Ecto neural progenitor cell (in vitro differentiated cells): ENCODE data around the gene DPCD.
"Not testable (repeated sequence)": the region's sequence is repeated elsewhere in the genome, so short reads cannot be mapped to it uniquely, and the experiment has no call there.

Experiments used
- DNase-seq: peaks from one replicate; pipeline ENCODE4 v3.0.0-alpha.2; 2018; ENCODE audit warnings: low spot score

Gene DPCD

GRCh38 chr10:101585841-101586240 is 2.3 kb upstream of the DPCD start:
- DNase-seq, result no peak

GRCh38 chr10:101588879-101589278 is 758 bp downstream of the DPCD start:
- DNase-seq, result no peak

GRCh38 chr10:101593331-101593730 is 5.2 kb downstream of the DPCD start:
- DNase-seq, result not testable (repeated sequence)

GRCh38 chr10:101595591-101596433 is 7.7 kb downstream of the DPCD start:
- DNase-seq, result no peak

GRCh38 chr10:101597091-101597900 is 9.2 kb downstream of the DPCD start:
- peak; percentile 73 for DNase-seq

- DNase-seq, result no peak
Observed at GRCh38 chr10:101601541-101601940, 13.4 kb downstream of the DPCD start.

- DNase-seq, result peak; percentile 90
Observed at GRCh38 chr10:101602761-101603398, 14.8 kb downstream of the DPCD start.

GRCh38 chr10:101607124-101607523 is 19.0 kb downstream of the DPCD start:
- DNase-seq, result peak; percentile 50

- DNase-seq, result no peak
Observed at GRCh38 chr10:101609481-101609880, 21.4 kb downstream of the DPCD start.

GRCh38 chr10:101611096-101611905 is 23.2 kb downstream of the DPCD start:
- no peak for DNase-seq

- no peak for DNase-seq
Observed at GRCh38 chr10:101612086-101612485, 24.0 kb downstream of the DPCD start.

GRCh38 chr10:101612872-101613271 is 24.8 kb downstream of the DPCD start:
- peak; percentile 57 for DNase-seq

GRCh38 chr10:101613646-101614045 is 25.5 kb downstream of the DPCD start:
- no peak for DNase-seq

GRCh38 chr10:101614663-101615524 is 26.8 kb downstream of the DPCD start:
- no peak for DNase-seq

GRCh38 chr10:101615525-101616116 is 27.5 kb downstream of the DPCD start:
- no peak for DNase-seq

- no peak for DNase-seq
Observed at GRCh38 chr10:101616415-101617101, 28.4 kb downstream of the DPCD start.

GRCh38 chr10:101617102-101617823 is 29.1 kb downstream of the DPCD start:
- no peak for DNase-seq

- no peak for DNase-seq
Observed at GRCh38 chr10:101617824-101618568, 29.9 kb downstream of the DPCD start.
